ENCODE data around the gene TMCC2.

- TF ChIP-seq EZH2 (IDR thresholded peaks at IDR 0.05; ENCODE audit: borderline replicate concordance, insufficient read depth, low read depth, low read length, poor library complexity, severe bottlenecking) (no peak), CTCF (IDR thresholded peaks at IDR 0.05) (no peak)
Measured at GRCh38 chr1:205316161-205316566, 88.4 kb downstream of the TMCC2 start.
